Measurements from ENCODE around the gene ZNF326.

The ZNF326 gene, protein sequence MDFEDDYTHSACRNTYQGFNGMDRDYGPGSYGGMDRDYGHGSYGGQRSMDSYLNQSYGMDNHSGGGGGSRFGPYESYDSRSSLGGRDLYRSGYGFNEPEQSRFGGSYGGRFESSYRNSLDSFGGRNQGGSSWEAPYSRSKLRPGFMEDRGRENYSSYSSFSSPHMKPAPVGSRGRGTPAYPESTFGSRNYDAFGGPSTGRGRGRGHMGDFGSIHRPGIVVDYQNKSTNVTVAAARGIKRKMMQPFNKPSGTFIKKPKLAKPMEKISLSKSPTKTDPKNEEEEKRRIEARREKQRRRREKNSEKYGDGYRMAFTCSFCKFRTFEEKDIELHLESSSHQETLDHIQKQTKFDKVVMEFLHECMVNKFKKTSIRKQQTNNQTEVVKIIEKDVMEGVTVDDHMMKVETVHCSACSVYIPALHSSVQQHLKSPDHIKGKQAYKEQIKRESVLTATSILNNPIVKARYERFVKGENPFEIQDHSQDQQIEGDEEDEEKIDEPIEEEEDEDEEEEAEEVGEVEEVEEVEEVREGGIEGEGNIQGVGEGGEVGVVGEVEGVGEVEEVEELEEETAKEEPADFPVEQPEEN

DNA sequence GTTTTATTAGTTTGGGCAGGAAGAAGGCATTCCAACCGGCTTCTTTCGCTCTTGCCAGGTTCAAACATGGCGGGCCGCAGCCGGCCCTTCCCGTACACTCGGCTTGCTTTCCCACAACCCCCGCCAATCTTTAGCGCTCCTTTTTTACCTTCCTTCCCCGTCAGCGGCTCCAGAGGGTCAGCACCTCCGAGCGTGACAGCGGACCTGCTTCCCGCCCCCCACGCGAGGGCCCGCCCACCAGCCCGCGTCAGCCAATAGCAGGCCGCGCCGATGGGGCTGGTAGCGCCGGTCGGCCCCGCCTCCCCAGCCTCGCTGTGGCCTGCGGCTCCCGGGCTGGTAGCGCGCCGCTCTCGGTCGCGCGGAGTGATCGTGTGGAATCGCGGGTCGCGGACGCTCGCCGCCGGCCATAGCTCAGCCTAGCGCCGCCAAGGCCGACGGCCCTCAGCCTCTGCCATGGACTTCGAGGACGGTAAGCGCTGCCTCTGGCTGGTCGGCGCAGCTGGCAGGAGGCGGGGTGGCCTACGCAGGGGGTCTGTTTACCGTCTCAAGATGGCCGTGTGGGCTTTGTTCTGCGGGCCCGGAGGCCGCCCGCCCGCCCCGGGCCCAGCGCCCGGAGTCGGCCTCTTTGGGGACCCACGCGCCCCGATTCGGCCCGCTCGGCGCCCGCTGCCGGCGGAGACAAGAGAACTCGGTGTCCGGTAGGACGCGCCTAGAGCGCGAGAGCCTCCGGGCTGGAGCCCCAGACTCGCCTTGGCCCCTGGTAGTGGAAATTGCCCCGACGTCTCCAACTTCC is at the start of gene ZNF326:
Gene ZNF326, plus strand, starts transcription at position 306 of the 793 bp plus-strand sequence. Its CDS starts 148 bp downstream, at position 454.
- peak; percentile 97 for DNase-seq

DNA sequence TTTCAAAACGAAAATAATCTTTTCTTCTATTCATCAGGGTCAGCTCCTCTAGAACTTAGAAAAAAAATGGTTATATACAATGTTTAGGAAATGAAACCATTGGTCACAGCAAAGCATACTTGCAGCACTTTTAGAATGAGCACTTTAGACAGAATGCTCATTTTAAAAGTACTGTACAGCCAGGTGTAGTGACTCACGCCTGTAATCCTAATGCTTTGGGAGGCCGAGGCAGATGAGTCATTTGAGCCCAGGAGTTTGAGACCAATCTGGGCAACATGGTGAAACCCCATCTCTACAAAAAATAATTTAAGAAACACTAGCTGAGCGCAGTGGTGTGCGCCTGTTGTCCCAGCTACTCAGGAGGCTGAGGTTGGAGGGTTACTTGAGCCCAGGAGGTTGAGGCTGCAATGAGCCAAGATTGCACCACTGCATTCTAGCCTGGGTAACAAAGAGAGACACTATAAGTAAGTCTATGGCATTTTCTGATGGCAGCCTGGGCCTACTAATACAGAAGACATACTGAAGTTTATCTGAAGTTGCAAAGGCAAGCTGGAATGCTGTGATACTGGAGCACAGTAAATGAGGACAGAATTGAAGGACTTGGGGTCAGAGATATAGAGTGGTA is 48.9 kb upstream of the ZNF326 start:
- DNase-seq: no peak

DNA sequence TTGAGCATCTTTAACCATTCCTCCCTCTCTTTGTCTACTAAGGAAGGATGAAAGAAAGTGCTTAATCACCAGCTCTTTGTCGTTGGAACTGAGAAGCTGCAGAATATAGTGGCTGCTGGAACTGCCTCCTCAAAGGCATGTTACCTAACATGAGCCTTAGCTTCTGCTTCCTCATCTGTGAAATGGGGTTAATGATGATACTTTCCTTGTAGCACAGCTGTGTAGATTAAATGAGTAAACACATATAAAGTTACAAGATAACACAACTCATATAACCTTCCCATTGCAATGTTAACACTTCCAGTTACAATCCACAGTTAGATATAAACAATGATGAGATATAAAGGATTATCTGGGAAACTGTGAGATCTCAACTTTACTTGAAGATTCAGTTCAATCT is 48.4 kb upstream of the ZNF326 start:
- no peak for DNase-seq

DNA sequence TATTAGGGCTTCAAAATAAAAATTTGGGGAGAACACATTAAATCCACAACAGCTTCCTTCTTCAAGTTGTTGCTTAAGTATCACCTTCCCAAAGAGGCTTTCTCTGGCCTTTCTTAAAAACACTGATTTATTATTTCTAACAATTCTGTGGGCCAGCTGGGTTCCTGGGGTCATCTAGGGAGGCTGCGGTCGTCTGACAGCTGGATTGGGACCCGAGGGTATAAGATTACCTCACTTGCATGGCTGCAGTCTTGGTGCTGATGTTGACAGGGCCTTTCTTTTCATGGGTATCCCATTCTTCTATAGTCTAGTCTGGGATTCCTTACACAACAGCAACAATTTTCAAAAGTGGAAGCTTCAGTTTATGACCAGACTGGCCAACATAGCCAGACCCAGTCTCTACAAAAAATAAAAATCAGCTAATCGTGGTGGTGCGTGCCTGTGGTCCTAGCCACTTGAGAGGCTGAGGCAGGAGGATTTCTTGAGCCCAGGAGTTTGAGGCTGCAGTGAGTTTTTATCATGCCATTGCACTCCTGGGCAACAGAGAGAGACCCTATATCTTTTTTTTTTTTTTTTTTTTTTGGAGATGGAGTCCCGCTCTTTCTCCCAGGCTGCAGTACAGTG is 46.1 kb upstream of the ZNF326 start:
- DNase-seq: no peak

DNA sequence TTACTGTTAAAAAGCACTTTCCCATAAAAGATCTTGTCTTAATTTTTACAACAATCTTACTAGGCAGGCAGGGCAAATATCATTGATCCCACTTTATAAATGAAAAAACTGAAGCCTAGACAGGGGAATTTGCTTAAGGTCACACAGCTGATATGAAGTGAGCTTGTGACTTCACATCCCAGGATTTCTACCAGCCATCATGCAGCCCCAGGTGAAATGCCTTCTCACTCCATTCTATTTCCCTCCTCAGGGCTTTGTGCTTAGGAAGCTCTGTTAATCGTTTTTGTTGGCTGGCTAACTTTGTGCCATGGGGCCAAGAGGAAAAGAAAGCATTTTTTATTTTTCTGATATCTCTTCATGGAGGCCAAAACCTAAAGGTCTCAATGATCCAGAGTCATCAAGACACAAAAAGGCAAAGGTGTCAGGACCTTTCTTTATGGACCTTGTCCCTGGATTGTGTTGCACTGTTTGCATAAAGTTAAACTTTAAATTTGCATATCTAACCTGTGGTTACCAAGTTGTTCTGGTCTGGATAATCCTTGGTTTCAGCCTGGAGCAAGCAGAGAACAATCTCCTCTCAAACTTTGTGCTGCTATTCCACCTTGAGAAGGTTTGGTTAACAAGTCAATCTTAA is 44.8 kb upstream of the ZNF326 start:
- no peak for DNase-seq

DNA sequence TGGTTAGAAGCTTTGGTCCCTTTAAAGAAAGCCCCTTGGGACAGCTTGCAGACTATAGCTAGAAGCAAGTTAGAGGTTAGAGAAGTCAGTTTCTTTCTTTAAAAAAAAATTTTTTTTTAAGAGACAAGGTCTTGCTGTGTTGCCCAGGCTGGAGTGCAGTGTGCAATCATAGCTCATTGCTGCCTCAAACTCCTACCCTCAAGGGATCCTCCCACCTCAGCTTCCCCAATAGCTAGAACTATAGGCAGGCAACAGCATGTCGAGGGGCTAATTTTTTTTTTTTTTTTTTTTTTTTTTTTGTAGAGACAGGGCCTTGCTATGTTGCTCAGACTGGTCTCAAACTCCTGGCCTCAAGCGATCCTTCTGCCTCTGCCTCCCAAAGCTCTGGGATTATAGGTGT is 44.2 kb upstream of the ZNF326 start:
- no peak for DNase-seq

DNA sequence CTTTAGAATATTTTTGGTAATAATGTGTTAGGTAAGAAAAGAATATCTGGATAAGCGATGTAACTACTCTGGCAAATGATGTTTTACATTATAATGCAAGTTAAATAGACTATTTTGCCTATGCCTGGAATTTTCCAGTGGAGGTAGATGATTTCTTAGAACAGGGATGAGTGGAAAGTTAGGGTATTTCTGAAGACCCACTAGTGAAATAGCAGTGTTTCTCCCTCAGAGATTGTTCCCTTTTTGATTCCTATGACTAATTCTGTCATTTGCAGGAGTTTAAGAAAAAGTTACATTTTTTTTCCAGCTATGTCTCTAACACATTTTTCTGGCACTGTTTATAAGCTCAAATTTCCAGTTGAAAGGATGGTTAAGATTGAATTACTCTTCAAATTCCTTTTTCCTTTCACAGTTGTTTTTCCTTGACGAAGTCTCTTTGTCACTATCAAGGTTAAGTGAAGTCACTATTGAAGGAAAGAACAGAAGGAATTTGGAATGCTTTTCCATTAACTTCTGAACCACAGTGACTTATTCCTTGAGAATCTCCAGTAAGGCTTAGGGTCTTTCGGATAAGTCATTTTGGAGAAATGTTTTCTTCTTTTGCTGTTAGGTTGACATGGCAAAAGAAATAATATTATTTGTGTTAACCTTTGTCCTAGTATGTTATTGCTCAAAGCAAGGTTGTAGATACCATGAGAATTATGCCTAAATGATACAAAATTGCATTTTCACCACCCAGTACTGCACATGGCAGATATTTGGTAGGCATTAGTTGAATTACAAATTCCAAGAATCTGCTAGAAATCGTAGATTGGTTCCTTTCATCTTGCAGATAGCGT is 42.9 kb upstream of the ZNF326 start:
- DNase-seq: no peak

DNA sequence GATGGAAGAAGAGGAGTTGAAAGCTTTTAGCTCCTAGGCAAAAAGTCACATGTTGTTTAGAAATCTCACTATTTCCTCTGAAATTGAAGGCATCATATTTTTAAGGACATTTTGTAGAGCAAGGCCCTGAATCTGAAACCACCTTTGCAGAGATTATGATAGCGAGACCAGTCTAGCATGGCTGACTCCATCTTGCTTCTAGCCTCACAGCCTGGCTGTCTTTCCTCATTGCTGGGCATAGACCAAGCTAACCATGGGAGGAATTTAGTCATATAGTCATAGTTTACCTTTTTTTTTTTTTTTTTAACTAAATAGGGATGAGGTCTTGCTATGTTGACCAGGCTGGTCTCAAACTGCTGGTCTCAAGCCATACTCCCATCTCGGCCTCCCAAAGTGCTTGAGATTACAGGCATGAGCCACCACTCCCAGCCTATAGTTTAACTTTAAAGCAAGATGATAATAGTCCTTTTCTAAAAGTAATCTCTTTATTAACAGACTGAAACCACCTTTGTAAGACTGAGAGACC is 42.2 kb upstream of the ZNF326 start:
- no peak for DNase-seq

DNA sequence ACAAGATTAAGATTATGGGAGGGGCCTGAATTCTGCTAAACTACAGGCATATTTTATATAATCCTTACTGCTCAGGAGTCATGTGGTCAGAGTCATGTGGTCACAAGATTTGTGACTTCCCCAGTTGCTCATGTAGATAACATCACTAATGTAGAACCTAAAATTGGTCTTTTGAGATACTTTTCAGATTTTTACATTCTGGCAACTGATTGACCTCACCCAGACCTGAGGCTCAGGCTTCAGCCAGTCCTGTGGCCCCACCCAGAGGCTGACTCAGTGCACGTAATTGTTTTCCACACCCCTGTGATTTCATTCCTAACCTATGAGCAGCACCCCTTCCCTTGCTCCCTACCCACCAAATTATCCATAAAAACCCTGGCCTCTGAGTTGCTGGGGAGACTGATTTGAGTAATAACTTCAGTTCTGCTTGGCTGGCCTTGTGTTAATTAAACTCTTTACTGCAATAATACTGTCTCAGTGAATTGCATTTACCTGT is 41.7 kb upstream of the ZNF326 start:
- DNase-seq: no peak

DNA sequence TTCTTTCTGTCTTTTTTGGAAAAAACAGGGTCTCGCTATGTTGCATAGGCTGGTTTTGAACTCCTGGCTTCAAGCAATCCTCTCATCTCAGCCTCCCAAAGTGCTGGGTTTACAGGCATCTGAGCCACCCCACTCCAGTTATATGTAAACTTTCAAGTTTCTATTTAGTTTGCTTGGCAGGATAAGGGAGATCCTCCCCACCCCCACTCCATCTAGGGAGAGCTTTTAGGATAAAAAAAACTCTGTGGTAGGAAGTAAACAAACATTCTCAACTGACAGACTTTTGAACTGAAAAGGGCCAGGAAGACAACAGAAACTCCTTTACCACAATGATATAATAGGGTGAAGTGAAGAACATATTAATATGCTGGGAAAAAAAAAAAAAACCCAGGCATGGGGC is 41.0 kb upstream of the ZNF326 start:
- no peak for DNase-seq

DNA sequence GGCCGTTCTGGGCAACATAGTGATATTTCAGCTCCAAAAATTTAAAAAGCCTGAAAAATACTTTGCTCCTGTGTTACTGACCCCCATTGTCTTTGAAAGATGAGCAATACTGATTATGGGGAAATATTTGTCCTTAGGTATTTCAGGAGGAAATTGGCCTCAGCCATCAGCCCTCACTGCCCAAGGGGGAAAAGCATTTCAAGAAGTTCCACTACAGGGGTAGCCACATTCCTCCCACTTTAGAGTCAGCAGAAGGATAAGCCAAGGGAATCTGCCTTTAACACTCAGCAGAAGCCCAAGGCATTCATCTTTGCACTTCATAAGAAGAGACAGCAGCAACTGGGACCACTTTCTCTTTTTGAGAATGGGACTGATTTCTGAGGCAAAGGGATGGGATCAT is 40.5 kb upstream of the ZNF326 start:
- DNase-seq: no peak

DNA sequence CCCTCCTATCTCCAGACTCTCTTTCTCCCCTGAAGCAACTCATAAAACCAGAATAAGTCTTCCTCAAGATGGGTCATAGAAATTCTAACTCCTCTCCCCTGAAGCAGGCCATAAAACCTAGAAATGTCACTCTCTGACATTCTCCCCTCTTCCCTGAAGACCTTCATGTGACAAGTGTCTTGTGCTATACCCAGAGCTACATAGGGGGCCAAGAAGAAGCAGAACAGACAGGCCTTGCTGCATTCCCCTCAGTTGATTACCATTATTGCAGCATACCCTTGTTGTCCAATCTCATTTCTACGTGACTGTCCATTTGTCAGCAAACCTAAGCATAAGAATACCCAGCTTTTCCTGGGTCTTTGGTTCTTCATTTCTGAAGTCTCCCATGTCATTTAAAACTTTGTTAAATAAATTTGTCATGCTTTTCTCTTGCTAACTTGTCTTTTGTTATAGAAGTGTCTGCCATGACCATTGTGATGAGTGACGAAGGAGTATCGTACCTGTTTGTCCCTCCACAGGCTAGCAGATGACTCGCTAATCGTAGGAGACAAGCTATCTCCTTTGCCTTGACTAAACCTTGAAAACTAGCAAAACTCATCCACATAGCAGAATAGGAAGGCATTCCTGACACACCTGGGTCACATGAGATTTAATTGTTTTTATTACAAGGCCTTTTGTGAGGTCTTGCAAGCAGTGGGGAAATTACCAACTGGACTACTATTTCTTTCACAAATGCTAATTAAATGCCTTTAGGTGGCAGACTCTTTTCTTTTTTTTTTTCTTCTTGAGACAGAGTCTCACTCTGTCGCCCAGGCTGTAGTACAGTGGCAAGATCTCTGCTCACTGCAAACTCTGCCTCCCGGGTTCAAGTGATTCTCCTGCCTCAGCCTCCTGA is 39.4 kb upstream of the ZNF326 start:
- no peak for DNase-seq

DNA sequence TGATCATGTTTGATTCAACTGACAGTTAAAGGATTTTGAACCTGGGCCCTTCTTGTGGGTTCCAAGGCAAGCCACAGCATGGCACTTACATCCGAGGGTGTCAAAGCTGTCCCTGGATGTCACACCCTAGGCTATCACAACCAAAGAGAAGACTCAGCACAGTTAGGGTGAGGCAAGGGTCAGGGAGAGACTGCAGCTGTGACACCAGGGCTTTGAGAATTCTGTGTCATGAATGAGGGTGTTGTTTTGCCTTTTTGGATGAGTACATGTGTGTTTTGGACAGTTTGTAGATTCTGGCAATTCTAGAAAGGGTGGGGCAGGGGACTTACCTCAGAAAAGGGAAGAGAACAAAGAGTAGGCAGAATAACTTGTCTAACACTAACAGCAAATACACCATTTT is 37.8 kb upstream of the ZNF326 start:
- DNase-seq: no peak

DNA sequence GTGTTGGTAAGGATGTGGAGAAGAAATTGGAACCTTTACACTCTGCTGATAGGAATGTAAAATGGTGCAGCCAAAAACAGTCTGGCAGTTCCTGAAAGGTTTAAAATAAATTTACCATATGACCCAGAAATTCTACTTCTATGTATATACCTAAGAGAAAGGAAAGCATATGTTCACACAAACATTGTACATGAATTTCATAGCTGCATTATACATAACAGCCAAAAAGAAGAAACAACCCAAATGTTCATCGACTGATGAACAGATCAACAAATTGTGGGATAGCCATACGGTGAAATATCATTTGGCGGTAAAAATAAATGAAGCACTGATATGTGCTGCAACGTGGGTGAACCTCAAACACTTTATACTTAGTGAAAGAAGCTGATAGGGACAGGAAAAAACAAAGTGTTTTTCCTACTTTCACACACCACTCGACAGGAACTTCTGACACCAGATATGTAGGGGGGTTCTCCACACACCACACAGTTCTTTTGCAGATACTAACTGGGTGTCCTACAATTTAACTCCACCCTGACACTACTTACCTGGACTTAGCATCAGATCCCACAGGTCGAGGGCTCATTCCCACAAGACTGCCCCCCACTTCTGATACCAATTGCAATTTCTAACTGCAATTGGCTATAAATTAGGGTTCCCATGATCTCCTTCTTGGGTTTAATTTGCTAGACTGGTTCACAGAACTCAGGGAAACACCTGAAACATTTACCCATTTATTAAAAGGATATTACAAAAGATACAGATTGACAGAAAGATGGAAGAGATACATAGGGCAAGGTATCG is 35.9 kb upstream of the ZNF326 start:
- no peak for DNase-seq

DNA sequence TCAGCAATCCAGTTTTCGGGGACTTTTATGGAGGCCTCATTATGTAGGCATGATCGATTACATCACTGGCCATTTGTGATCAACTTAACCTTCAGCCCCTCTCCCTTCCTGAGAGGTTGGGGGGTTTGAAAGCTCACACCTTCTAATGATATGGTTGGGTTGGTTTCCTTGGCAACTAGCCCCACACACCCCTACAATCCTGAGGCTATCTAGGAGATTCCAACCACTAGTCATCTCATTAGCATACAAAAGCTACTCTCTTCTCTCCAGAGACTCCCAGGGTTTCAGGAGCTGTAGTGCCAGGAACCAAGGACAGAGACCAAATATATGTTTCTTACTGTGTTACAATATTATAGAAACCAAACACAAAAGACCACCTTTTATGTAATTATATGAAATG is 35.2 kb upstream of the ZNF326 start:
- DNase-seq: no peak

DNA sequence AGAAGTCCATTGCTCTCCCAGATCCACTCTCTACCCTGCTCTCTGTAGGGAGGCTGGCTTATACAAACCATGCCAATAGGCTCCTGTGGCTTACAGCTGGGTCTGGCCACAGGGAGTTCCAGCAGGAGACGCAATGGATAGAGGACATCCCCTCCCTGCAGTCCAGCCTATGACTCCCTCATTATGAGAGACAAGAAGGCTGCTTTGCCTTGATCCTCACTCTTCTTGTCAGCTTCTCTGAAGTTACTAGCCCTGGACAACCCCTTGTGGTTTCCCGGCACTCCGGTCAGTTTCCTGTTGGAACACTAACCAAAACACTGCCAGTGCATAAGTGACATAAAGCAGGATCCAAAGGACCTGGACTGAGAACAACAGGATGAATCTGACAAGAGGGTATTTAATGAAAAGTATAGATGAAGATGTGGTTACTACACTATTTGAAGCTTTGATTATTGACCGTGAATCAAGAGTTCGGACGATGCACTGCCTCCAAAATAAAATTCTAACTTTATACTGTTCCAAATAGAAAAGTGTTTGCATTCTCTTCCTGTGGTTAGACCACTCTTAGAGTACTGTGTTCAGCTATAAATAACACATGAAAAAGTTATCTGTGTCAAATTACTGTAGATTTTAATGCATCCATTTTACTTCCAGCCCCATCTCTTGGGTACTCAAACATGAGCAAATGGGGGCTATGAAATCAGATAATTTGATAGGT is 32.7 kb upstream of the ZNF326 start:
- DNase-seq: no peak

DNA sequence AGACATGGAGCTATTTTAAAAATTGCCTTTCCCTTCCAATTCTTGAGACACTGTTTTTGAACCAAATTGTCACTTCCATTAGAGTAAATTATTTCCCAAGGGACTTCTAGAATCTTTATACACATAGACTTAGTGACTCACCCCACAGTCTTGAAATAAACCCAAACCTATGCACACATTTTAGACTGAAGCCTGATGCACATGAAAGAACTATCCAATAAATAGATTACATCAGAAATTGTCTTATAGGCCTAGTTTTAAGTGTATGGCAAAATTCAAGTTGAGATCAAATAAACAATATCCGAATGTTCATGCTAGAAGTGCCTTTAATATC is 32.2 kb upstream of the ZNF326 start:
- DNase-seq: no peak

DNA sequence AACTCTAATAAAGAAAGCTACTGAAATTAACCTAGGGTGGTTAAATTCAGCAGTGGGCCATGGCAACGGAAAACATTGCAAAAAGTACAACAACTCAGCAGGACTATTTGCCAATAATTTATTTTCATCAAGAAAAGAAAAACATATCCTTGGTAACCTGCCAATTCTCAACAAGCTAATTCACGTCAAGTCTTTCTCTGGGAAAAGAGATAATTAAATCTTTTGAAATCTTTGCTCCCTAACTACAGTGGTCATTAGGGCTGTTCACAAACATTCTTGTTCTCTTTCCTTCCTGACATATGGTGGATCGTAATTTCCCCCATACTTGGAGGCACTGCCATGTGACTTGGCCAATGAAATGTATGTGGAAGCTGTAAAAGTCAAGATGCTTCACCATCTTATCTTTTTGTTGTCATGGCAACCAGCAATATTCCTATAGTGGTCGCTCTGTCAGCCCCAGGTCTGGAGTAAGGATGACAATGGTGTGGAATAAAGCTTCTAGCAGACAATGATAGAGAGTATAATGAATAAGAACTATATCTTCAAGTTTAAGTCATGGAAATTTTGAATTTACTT is 29.6 kb upstream of the ZNF326 start:
- DNase-seq: peak; percentile 37
